Measurements from ENCODE around the gene QRICH1.

Gene QRICH1

DNA sequence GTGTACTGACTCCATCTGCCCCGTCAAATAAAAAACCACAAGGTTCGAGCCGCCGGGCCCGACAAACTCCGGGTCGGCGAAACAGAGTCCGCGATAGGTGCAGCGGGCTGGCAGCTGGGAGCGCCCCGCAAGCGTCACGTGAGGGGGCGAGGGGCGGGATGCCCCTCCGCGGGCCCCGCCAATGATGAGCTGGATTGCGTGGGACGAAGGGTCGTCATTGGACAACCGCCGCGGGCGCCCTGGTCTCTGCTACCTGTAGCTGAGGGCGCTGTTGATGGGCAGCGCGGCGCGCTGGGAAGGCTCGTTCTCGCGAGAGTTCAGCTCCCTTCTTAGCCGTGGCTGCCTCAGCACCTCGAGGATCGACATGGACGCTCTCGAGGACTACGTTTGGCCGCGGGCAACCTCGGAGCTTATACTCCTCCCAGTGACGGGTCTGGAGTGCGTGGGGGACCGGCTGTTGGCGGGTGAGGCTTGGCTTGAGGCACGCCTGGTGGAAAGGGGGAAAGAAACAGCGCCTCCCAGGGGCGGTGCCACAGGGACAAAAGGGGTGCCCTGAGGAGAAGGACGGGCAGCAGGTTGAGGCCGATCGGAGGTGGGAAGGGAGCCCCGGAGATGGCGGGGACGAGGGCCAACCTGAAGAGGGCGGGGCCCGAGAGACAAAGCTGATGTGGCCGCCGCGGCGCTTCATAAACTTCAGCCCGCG, 86.7 kb downstream of the QRICH1 start, which contains the start of gene WDR6:
TSS of gene WDR6 (plus strand) at position 324 of the 703 bp plus-strand sequence. CDS start at position 365, 41 bp downstream.
- peak within 1 kb of the TSS; percentile 76 for H3K4me3 ChIP-seq (ENCODE audit: low read length)
- TF ChIP-seq CTCF (conservative IDR thresholded peaks at IDR 0.05; ENCODE audit: low read depth, low read length): peak; percentile 51
- DNase-seq (ENCODE audit: low read depth): peak; percentile 94

- peak overlapping the region; percentile 76 for H3K4me3 ChIP-seq (ENCODE audit: low read length)
- TF ChIP-seq CTCF (conservative IDR thresholded peaks at IDR 0.05; ENCODE audit: low read depth, low read length): no peak
- peak; percentile 77 for DNase-seq (ENCODE audit: low read depth)
Observed at GRCh38 chr3:49006408-49007067, 87.3 kb downstream of the QRICH1 start.

DNA sequence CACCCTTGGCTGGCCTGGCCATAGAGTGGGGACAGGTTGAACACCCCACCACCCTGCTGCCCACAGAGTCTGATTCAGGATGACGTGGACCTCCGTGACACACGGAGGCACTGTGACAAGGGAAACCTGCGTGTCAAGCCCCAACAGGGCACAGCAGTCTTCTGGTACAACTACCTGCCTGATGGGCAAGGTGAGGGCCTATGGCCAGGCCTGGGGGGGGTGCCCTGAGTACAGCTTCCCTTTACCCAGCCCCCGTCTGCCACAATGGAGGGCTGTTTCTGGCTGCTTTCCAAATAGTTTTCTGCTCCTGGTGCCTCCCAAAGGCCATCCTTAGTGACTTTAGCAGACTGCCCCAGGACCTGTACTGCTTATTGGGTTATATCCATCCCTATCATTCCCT, 87.9 kb downstream of the QRICH1 start:
- DNase-seq (ENCODE audit: low read depth): no peak
- H3K4me3 ChIP-seq (ENCODE audit: low read length): peak overlapping the region; percentile 76
- no peak for TF ChIP-seq CTCF (conservative IDR thresholded peaks at IDR 0.05; ENCODE audit: low read depth, low read length)

DNA sequence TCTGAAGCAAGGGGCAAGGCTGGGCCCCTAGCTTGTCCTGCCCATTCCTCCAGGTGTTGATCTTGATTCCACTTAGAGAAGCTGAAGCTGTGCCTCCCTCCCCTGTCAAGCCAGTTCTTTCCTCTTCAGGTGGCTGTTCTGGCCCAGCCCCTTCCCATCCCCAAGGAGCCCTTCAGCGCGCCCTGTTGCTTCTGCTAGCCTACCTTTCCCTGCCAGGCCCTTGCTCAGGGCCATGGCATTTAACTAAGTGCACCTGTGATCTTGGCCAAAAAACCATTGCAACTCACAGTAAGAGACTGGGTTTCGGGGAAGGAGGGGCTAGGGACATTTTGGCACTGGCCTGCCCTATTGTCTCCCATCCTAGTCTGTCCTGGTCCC, 88.6 kb downstream of the QRICH1 start:
- no peak for TF ChIP-seq CTCF (conservative IDR thresholded peaks at IDR 0.05; ENCODE audit: low read depth, low read length)
- H3K4me3 ChIP-seq (ENCODE audit: low read length): no peak overlapping the region

DNA sequence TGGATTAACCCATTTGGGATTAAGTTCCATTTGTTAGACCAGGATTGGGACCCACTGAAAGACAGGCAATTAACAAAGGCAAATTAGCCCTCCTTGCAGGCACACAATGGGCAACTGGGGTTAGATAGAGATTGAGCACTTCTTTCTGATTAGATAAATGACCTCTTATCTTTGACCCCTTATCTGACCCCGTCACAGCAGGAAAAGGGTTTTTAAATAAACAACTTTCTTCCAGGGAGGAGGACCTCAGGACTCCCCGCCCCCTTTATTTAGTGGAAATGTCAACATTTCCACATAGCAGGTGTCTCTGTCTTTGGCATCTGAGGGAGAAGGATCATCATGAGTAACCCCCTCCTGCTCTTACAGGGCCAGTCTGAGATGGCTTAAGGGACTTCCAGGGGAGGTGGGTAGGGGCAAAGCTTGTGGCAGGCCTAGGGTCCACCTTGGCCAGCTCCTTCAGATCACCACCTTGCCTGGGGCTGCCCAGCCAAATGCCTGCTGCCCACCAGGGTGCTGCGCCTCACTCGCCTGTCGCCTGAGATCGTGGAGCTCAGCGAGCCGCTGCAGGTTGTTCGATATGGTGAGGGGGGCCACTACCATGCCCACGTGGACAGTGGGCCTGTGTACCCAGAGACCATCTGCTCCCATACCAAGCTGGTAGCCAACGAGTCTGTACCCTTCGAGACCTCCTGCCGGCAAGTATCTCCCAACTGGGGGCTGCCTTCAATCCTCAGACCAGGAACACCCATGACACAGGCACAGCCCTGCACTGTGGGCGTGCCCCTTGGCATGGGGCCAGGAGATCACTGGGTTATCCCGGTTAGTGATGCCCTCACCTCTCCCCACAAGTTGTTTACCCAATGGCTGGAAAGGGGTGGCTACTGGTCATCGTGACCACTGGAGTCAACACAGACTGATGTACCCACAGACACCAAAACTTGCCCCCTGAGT, 89.2 kb downstream of the QRICH1 start:
- TF ChIP-seq CTCF (conservative IDR thresholded peaks at IDR 0.05; ENCODE audit: low read depth, low read length): no peak
- H3K4me3 ChIP-seq (ENCODE audit: low read length): no peak overlapping the region
- DNase-seq (ENCODE audit: low read depth): no peak

More for the DNA sequence above, 88.6 kb downstream of the QRICH1 start:
- DNase-seq (ENCODE audit: low read depth): no peak

GRCh38 chr3:49001155-49001554, 92.7 kb downstream of the QRICH1 start:
- no peak for DNase-seq (ENCODE audit: low read depth)
- TF ChIP-seq CTCF (conservative IDR thresholded peaks at IDR 0.05; ENCODE audit: low read depth, low read length): no peak
- no peak overlapping the region for H3K4me3 ChIP-seq (ENCODE audit: low read length)

Measured in retinal pigment epithelial cell (primary cell).